K562 treated with DMSO at 1 percent for 24 hours (cell line): ENCODE data around the gene ZNF256. TPM values are rescaled to one million over a fixed set of nuclear protein-coding genes. Genes with fewer than 3 reads are reported as not detected.

Experiments used
- total RNA-seq: library from RNA; unstranded; fragments of 300-600 nt; gene quantifications from 2 replicates; pipeline ENCODE4 v1.2.3, GENCODE V29; 2022; ENCODE audit warnings: low read depth; ENCODE audit not compliant: insufficient read depth

The ZNF256 gene
- 0.14 TPM in 1 of 2 replicates, not detected in the other for total RNA-seq

DNA sequence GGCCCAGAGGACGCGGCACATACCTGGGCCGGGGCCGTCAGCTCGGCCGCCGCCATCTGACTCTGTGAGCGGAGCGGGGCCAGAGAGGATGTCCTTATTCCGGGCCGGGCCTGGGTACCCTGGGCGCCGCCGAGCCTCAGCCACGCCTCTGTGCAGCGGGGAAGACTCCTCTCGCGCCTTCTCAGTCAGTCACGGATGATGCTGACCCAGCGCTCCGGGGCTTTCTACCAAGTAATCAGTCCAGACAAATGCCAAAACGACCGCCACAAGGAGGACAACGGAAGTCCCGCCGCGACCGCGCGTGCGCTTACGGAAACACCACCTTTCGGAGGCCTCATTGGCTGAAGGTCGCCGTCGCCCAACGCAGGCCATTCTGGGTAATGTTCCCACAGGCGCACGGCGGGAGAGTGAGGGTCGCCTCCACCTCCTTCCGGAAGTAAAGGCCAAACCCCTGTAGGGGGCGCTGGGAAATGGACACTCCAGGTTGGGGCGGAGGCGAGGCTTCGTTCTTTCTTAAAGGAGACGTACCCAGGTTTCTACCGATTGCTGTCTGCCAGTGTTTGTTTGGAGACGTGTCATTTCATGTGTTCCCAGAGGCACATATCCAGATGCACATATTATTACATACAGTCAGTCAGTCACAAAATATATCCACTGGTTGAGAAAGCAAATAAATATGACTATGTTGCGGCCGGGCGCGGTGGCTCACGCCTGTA, at the start of gene ZNF256:
Gene ZNF256 (minus strand): TSS at position 288 of the 716 bp plus-strand sequence. CDS start 232 bp downstream, at position 56.

DNA sequence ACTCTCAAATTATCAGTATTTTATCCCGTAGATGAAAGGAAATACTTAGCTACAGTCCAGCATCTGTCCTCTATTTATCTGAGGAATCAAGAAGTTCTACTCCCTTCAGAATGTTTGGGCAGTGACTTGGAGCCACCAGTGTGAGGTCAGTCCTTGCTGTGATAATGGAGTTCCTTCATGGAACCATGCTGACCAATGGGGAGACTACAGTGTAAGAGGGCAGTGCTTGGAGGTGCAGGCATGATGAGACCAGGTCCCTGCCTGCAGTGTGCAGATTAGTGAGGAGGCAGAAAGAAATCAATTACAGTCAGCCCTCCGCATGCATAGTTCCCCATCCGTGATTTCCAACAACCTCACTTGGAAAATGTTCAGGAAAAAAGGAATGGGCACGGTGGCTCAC, 26.9 kb upstream of the ZNF256 start, which contains the start of gene C19orf18:
Gene C19orf18 (minus strand): TSS at position 101 of the 400 bp plus-strand sequence. CDS start 102 bp downstream, outside the sequence.

DNA sequence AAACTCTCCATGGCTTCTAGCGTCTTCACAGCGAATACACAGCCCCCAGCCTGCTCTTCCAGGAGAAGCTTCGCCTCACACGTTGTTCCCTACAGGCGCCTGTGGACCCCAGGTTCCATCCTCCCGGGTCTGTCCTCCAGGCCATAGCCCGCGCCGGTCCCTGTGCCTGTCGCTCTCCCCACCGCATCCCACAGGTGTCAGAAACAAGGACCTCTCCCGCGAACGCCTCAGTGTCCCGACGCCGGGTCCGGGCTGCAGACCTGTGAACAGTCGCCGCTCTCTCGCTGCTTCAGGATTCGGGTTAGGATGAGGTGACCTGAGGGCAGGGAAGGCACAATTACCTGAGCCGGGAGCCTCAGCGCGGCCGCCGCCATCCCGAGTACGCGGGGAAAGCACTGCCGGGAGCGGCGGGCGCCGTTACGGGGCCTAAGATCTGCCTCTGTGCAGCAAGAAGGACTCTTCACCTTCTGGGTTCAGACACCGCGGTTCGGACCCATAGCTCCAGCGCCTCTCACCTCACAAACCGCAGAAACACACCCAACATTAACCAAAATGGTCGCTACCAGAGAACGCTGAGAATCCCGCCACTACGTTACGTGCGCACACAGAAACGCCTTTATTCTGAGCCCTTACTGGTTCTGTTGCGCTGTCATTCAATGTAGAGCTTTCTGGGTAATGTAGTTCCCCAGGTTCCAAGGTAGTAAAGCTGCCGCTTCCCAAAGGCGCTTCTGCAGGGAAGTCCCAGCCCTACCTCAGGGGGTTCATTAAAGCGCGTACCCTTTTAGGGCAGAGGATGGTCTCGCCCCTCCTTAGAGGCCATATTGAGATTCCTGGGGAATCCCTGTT, 12.5 kb downstream of the ZNF256 start, which contains the start of gene ZNF418:
Gene ZNF418 (minus strand): TSS at position 583 of the 846 bp plus-strand sequence. CDS start 1,580 bp downstream, outside the sequence.

DNA sequence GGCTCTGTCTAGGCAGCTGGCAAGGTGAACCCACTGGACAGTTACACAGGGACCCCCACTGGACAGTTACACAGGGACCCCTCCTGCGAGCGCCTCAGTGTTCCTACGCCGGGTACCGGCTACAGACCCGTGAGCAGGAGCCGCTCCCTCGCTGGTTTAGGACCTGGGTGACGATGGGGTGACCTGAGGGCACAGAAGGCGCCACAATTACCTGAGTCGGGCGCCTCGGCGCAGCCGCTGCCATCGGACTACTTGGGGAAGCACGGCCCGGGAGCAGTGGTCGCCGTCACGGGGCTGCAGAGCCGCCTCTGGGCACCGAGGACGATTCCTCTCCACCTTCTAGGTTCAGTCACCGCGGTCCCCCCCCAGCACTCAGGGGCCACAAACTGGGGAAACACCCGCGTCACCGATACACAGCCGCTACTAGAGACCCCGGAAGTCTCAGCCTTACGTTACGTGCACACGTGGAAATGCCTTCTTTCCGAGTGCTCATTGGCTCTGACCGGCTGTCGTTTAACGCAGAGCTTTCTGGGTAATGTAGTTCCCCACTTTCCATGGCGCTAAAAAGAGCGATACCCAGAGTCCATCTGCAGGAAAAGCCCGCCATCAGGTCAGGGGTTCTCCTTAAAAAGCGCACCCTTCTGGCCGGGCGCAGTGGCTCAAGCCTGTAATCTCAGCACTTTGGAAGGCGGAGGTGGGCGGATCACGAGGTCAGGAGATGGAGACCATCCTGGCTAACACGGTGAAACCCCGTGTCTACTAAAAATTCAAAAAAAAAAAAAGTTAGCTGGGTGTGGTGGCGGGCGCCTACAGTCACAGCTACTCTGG, 31.1 kb downstream of the ZNF256 start, which contains the start of gene ZNF417:
Gene ZNF417 (minus strand): TSS at position 425 of the 828 bp plus-strand sequence. CDS start 181 bp downstream, at position 244.

Other genes starting within 250 kb of the ZNF256 start
- not detected in 2 replicates for gene ZNF154, start 238.5 kb downstream of the ZNF256 start, total RNA-seq
- 1.8 and 2.9 TPM in 2 replicates for gene ZNF671, start 220.1 kb downstream of the ZNF256 start, total RNA-seq
- gene ZNF776, start 200.9 kb downstream of the ZNF256 start, total RNA-seq = 7.1 and 8.3 TPM in 2 replicates
- 2.1 and 5.2 TPM in 2 replicates for gene ZNF586, start 178.0 kb downstream of the ZNF256 start, total RNA-seq
- 4.8 TPM in 2 replicates for gene ZNF552, start 132.8 kb downstream of the ZNF256 start, total RNA-seq
- gene ZNF587B, start 117.4 kb downstream of the ZNF256 start, total RNA-seq = 2.4 and 3.1 TPM in 2 replicates
- 6.6 and 7.5 TPM in 2 replicates for gene ZNF587, start 97.8 kb downstream of the ZNF256 start, total RNA-seq
- 2.6 and 2.7 TPM in 2 replicates for gene ZNF814, start 58.7 kb downstream of the ZNF256 start, total RNA-seq
- 2.5 and 3.2 TPM in 2 replicates for gene ZNF417, start 31.1 kb downstream of the ZNF256 start, total RNA-seq
- 0.67 TPM in 1 of 2 replicates, not detected in the other for gene ZNF418, start 12.3 kb downstream of the ZNF256 start, total RNA-seq
- not detected in 2 replicates for gene C19orf18, start 26.8 kb upstream of the ZNF256 start, total RNA-seq
- gene ZNF606, start 55.1 kb upstream of the ZNF256 start, total RNA-seq = 0.90 and 1.2 TPM in 2 replicates
- not detected in 2 replicates for gene ZSCAN1, start 86.3 kb upstream of the ZNF256 start, total RNA-seq
- 0.14 and 0.32 TPM in 2 replicates for gene ZNF135, start 111.6 kb upstream of the ZNF256 start, total RNA-seq
- 7.9 and 11.5 TPM in 2 replicates for gene ZSCAN18, start 150.5 kb upstream of the ZNF256 start, total RNA-seq
- 2.6 and 2.7 TPM in 2 replicates for gene ZNF329, start 203.1 kb upstream of the ZNF256 start, total RNA-seq
- 33.1 and 33.2 TPM in 2 replicates for gene ZNF274, start 235.4 kb upstream of the ZNF256 start, total RNA-seq